ENCODE results near the gene TSPAN4.

Gene TSPAN4

GRCh38 chr11:800473-800872 lies 42.2 kb upstream of the TSPAN4 start:
- DNase-seq (ENCODE audit: insufficient read length, low spot score) = no peak
- FAIRE-seq = no peak
- TF ChIP-seq POLR2A (IDR thresholded peaks at IDR 0.05; ENCODE audit: low read depth, low read length) = no peak

GRCh38 chr11:801097-801780 lies 41.4 kb upstream of the TSPAN4 start:
- FAIRE-seq = no peak
- no peak for TF ChIP-seq POLR2A (IDR thresholded peaks at IDR 0.05; ENCODE audit: low read depth, low read length)
- no peak for DNase-seq (ENCODE audit: insufficient read length, low spot score)

DNA sequence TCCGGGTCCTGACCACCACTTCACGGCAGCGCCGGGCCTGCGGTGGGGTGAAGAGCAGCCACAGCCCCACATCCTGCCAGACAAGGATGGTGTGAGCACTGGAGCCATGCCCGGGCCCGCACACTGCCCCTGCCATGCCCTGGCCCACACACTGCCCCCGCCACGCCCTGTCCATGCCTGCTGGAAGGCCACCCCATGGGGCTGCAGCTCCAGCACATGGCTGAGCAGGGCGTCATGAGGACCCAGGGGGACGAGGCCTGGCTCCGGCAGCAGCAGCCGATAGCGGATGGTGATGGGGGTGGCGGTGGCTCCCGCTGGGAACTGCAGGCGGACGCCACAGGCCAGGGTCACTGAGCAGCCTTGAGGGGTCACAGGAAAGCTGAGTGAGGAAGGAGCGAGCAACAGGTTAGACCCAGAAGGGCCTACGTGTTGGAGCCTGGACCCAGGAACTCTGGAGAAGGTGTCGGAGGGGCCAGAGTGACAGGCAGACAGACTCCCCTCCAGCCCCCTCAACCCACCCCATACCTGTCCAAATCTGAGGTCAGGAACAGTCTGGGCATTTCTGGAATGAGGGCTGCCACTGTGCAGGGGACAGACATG lies 40.5 kb upstream of the TSPAN4 start:
- 0 out of 2 replicates have a peak, but pooled peaks have one; percentile 9 for TF ChIP-seq POLR2A (IDR thresholded peaks at IDR 0.05; ENCODE audit: low read depth, low read length)
- FAIRE-seq (no peak), DNase-seq (ENCODE audit: insufficient read length, low spot score) (no peak)

DNA sequence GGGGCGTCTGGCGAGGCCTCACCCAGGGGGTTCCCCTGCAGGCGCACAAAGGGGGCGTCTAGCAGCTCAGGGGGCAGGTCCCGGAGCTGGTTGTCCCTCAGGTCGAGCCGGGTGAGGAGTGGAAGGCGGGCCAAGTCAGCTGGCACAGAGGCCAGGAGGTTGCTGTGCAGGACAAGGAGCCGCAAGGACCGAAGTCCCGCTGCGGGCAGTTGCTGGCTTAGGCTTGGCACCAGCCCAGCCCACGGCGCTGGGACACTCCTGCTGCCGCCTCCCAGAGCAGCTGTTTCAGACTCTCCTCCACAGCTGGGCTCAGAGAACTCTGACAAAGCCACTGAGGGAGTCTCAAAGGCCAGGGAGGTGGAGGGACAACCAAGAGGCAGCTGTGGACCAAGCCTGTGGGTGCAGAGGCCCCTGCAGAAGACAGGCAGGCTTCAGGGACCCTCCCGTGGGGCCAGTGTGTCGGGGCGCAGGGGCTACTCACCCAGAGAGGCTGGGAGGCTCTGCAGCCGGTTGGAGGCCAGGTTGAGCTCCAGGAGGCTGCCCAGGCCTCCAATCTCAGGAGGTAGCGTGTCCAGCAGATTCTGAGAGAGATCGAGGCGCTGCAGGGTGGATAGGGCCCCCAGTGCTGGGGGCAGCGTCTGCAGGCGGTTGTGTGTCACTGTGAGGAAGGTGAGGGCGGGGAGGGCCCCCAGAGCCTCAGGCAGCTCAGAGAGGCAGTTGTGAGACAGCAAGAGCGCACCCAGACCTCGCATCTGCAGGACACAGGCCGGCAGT lies 39.8 kb upstream of the TSPAN4 start:
- no peak for FAIRE-seq
- no peak for TF ChIP-seq POLR2A (IDR thresholded peaks at IDR 0.05; ENCODE audit: low read depth, low read length)
- no peak for DNase-seq (ENCODE audit: insufficient read length, low spot score)

DNA sequence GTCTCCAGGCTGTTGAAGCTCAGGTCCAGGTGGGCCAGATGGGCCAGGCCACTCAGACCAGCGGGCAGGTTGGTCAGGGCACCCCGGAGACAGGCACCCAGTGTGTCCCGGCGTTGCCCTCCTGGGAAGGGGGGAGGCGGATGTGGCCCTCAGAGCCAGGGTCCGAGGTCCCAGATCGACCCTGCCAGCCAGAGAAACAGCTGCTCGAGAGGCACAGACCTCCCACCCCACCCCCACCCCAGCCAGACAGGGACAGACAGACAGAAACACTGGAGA lies 39.2 kb upstream of the TSPAN4 start:
- TF ChIP-seq POLR2A (IDR thresholded peaks at IDR 0.05; ENCODE audit: low read depth, low read length) = no peak
- DNase-seq (ENCODE audit: insufficient read length, low spot score) (no peak), FAIRE-seq (no peak)

DNA sequence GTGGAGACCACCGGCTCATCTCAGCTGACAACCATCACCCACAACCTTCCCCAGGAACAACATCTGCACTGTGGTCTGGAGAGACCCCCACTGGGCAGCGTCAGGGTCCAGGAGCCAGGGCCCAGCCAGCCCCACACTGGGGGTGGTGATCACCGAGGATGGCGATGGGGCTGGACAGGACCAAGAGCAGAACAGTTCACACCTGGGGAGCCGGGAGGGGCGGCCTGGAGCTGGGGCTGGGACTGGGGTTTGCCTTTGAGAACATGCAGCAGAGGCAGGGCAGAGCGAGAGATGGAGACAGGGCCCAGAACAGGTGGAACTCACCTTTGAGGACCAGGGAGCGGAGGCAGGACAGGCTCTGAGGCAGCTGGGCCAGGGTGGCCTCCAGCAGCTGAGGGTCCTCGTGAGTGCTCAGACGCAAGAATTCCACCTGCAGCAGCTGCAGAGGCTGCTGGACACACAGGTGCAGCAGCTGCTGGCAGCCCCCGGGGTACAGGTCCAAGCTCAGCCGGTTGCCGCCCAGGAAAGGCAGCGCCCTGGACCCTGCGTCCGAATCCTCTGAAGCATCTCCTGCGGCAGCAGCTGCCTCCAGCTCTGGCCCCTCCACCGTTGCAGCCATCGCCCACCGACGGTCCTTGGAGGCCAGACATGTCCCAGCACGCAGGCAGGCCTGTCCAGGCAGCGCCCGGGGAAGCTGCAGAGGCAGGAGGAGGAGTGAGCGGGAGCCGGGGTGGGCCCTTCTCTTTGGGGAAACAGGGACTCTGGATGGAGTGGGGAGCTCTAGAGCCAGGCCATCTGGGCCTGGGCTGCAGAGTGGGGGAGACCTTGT lies 38.7 kb upstream of the TSPAN4 start:
- TF ChIP-seq POLR2A (IDR thresholded peaks at IDR 0.05; ENCODE audit: low read depth, low read length) = no peak
- FAIRE-seq (no peak), DNase-seq (ENCODE audit: insufficient read length, low spot score) (no peak)

DNA sequence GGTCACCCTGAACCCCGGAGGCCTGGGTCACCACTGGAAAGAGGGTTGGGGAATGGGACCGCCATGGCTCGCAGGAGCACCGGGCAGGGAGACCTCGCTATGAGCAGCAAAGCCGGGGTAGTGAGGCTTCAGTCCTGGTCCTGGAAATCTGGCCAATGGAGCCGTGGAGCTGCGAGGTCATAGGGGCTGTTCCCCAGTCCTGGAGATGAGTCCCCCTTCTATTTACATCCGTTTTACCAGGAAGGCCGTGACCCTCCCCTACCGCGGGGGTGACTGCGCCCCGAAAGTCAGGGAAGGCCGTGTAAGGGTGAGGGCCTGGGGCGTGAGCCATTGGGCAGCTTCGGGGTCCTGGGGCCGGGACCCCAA lies 38.1 kb upstream of the TSPAN4 start:
- DNase-seq (ENCODE audit: insufficient read length, low spot score) (no peak), FAIRE-seq (no peak)
- no peak for TF ChIP-seq POLR2A (IDR thresholded peaks at IDR 0.05; ENCODE audit: low read depth, low read length)

- DNase-seq (ENCODE audit: insufficient read length, low spot score) = peak; percentile 90
- FAIRE-seq = no peak
- no peak for TF ChIP-seq POLR2A (IDR thresholded peaks at IDR 0.05; ENCODE audit: low read depth, low read length)
These were observed 34.0 kb upstream of the TSPAN4 start for GRCh38 chr11:808427-809286.

DNA sequence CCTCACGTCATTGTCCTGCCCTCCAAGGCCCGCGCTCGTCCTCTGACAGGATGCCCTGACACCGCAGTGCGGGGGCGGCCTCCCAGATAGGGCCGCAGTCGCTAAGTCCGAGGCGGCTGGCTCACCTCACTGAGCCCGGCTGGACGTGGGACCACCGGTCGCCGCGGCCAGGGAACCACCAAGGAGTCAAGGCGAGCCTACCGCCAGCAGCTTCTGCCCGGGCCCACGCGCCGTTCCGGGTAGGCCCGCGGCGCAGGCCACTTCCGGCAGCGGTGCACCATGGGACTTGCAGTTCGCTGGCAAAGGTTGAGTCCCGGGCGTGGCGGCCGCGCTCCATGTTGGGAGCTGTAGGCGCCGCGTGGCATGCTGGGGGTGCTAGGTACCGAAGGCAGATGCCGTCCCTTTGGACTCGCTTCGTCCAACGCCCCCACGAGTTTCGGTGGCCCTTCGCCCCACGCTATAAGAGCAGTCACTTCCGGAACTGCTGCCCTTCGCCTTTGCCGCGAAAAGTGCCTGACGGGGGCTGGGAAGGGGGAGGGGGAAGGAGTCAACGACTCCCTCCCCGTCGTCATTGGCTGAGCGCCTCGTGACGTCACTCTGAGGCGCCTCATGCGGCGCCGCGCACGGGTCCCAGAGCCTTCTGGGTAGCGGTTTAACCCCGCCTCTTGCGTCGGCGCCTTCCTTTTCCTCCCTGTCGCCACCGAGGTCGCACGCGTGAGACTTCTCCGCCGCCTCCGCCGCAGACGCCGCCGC lies 33.2 kb upstream of the TSPAN4 start, which contains the start of gene RPLP2:
RPLP2 (plus strand) TSS at position 681 of the 753 bp plus-strand sequence. CDS start 268 bp downstream, outside the sequence.
- peak; percentile 85 for TF ChIP-seq POLR2A (IDR thresholded peaks at IDR 0.05; ENCODE audit: low read depth, low read length)
- FAIRE-seq = no peak

DNA sequence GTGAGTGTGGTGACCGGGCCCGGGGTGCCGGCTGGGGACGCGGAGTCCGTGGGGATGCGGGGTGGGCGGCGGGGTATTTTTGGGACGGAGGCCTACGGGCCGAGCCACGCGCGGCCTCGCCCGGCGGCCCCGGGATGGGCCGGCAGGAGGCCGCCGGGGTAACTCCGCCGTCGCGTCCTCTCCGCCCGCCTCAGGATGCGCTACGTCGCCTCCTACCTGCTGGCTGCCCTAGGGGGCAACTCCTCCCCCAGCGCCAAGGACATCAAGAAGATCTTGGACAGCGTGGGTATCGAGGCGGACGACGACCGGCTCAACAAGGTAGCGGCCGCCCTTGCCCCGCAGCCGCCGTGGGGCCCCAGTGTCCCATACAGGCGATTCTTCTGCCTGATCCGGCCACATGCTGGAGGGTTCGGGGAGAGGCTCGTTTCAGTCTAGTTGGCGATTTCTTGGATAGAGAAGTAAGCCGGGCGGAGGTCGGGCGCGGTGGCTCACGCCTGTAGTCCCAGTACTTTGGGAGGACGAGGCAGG lies 32.5 kb upstream of the TSPAN4 start:
- DNase-seq (ENCODE audit: insufficient read length, low spot score) = no peak
- TF ChIP-seq POLR2A (IDR thresholded peaks at IDR 0.05; ENCODE audit: low read depth, low read length) = no peak
- FAIRE-seq = no peak

More for the DNA sequence above, 33.2 kb upstream of the TSPAN4 start, which contains the start of gene RPLP2:
- DNase-seq (ENCODE audit: insufficient read length, low spot score) = peak; percentile 92

DNA sequence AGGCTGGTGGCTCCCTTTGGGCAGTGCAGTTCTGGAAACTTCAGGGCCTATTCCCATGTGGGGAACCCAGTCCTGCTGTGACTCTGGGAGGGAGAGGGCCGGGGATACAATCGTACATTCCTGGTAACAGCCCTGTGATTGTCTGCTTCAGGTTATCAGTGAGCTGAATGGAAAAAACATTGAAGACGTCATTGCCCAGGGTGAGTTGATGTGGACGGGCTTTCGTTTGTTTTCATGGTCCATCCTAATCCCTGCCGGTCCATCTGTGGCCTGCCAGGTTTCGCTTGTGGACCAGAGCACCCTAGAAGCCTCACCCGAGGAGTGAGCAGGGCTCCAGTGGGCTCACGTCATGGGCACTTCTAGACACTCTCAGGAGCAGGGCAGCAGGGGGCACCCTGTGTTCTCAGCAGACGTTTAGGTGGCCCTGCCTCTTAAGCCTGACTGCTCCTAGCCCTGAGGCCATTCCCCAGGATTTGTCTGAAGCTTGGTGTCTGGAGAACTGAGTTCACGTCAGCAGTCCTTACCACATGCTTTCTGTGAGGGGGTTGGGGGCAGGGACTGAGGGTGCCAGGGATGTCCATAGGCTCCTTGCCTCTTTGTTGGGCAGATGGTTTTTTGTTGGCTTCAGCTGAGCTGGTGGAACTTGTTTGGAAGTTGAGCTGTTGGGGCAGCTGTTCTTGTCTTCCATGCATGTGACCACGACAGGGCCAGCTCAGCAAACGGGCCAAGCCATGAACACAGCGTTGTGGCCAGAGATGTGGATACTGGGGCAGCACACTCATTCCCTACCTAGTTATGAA lies 31.0 kb upstream of the TSPAN4 start:
- FAIRE-seq (no peak), DNase-seq (ENCODE audit: insufficient read length, low spot score) (no peak)

More for the DNA sequence above, 31.0 kb upstream of the TSPAN4 start:
- no peak for TF ChIP-seq POLR2A (IDR thresholded peaks at IDR 0.05; ENCODE audit: low read depth, low read length)

Data from H54 (cell line).